Measurements from ENCODE around the gene HSH2D. TPM values are rescaled to one million over a fixed set of nuclear protein-coding genes. Genes with fewer than 3 reads are reported as not detected.
A peak's percentile ranks its signal among the peaks of the same experiment; 100 is the strongest.

Gene HSH2D
- total and polyA plus RNA-seq, 2 of the 13 experiments (the other 11 are each of a cell fraction or from before 2014, with no cell fraction given) = 0.69 to 3.2 TPM

- TF ChIP-seq PAX8 (CRISPR knock-in tag; IDR thresholded peaks at IDR 0.05; ENCODE audit: borderline replicate concordance) = no peak
- TF ChIP-seq NFIC (IDR thresholded peaks at IDR 0.05; ENCODE audit: low read length) = 0 out of 2 replicates have a peak, but pooled peaks have one; percentile 33
- TF ChIP-seq YEATS4 (CRISPR knock-in tag; IDR thresholded peaks at IDR 0.05; ENCODE audit: borderline replicate concordance) = no peak
- TF ChIP-seq ZNF318 (CRISPR knock-in tag; IDR thresholded peaks at IDR 0.05) = no peak
- TF ChIP-seq, protein P1, sequence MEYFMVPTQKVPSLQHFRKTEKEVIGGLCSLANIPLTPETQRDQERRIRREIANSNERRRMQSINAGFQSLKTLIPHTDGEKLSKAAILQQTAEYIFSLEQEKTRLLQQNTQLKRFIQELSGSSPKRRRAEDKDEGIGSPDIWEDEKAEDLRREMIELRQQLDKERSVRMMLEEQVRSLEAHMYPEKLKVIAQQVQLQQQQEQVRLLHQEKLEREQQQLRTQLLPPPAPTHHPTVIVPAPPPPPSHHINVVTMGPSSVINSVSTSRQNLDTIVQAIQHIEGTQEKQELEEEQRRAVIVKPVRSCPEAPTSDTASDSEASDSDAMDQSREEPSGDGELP (IDR thresholded peaks at IDR 0.05; ENCODE audit: borderline replicate concordance, low read depth) = 0 out of 2 replicates have a peak, but pooled peaks have one; percentile 6
- TF ChIP-seq TP53 (CRISPR knock-in tag; conservative IDR thresholded peaks at IDR 0.05) = no peak
- TF ChIP-seq, protein P2, sequence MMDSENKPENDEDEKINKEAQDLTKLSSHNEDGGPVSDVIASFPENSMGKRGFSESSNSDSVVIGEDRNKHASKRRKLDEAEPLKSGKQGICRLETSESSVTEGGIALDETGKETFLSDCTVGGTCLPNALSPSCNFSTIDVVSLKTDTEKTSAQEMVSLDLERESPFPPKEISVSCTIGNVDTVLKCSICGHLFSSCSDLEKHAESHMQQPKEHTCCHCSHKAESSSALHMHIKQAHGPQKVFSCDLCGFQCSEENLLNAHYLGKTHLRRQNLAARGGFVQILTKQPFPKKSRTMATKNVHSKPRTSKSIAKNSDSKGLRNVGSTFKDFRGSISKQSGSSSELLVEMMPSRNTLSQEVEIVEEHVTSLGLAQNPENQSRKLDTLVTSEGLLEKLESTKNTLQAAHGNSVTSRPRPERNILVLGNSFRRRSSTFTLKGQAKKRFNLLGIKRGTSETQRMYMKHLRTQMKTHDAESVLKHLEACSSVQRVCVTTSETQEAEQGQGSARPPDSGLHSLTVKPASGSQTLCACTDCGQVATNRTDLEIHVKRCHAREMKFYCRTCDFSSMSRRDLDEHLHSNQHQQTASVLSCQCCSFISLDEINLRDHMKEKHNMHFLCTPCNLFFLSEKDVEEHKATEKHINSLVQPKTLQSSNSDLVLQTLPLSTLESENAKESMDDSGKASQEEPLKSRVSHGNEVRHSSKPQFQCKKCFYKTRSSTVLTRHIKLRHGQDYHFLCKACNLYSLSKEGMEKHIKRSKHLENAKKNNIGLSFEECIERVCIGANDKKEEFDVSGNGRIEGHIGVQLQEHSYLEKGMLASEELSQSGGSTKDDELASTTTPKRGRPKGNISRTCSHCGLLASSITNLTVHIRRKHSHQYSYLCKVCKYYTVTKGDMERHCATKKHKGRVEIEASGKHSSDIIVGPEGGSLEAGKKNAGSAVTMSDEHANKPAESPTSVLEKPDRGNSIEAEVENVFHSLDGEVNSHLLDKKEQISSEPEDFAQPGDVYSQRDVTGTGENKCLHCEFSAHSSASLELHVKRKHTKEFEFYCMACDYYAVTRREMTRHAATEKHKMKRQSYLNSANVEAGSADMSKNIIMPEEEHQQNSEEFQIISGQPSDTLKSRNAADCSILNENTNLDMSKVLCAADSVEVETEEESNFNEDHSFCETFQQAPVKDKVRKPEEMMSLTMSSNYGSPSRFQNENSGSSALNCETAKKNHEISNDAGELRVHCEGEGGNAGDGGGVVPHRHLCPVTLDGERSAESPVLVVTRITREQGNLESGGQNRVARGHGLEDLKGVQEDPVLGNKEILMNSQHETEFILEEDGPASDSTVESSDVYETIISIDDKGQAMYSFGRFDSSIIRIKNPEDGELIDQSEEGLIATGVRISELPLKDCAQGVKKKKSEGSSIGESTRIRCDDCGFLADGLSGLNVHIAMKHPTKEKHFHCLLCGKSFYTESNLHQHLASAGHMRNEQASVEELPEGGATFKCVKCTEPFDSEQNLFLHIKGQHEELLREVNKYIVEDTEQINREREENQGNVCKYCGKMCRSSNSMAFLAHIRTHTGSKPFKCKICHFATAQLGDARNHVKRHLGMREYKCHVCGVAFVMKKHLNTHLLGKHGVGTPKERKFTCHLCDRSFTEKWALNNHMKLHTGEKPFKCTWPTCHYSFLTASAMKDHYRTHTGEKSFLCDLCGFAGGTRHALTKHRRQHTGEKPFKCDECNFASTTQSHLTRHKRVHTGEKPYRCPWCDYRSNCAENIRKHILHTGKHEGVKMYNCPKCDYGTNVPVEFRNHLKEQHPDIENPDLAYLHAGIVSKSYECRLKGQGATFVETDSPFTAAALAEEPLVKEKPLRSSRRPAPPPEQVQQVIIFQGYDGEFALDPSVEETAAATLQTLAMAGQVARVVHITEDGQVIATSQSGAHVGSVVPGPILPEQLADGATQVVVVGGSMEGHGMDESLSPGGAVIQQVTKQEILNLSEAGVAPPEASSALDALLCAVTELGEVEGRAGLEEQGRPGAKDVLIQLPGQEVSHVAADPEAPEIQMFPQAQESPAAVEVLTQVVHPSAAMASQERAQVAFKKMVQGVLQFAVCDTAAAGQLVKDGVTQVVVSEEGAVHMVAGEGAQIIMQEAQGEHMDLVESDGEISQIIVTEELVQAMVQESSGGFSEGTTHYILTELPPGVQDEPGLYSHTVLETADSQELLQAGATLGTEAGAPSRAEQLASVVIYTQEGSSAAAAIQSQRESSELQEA (CRISPR knock-in tag; IDR thresholded peaks at IDR 0.05; ENCODE audit: not compliant biosample characterization) = no peak
- TF ChIP-seq FOXO4 (CRISPR knock-in tag; conservative IDR thresholded peaks at IDR 0.05) = 0 out of 2 replicates have a peak, but pooled peaks have one; percentile 52
These were observed 31.4 kb upstream of the HSH2D start (continued) for GRCh38 chr19:16111909-16112752.
